ENCODE data around the gene ARPC4. TPM values are rescaled to one million over a fixed set of nuclear protein-coding genes. Genes with fewer than 3 reads are reported as not detected.

ARPC4 gene
- total RNA-seq, 3 donors from 2014 or later (not counting 1 experiment from before 2014, with no cell fraction given): 282 to 288 (median 285) TPM

DNA sequence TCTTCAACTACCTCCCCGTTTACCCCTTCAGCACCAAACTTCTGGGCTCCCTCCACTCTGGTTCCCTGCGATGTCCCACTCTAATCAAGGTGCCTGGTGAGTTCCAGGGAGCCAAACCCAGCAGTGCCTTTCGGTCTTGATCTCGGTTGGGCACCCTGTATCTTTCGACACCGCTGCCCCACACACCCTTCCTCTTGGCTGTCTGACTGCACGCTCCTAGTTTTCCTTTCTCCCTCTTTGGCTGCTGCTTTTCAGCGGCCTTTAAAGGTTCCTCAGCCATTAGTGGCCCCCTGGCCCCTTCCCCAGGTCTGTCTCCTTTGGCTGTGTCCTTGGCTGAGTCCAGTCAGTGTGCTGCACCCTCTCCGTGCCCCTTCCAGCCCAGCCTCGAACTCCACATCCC lies 18.0 kb downstream of the ARPC4 start:
- peak overlapping the region; percentile 4 for H3K27ac ChIP-seq (ENCODE audit: low read length)
- 94% methylated on average over 10 of the region's 10 CpGs for WGBS (ENCODE audit: insufficient coverage)
- no peaks in the 10 kb centered on the region for H3K27me3 ChIP-seq (ENCODE audit: control insufficient read depth, insufficient read depth, low read length)
- intact Hi-C loops (cut with micrococcal nuclease): no loop called here
- peak overlapping the region; percentile 90 for H3K4me3 Mint-ChIP-seq
- peak overlapping the region; percentile 60 to 93 for H3K27ac Mint-ChIP-seq
- TF ChIP-seq CTCF (IDR thresholded peaks at IDR 0.05): no peak
- H3K27me3 Mint-ChIP-seq (ENCODE audit: low read depth in 2 of 2): no peaks in the 10 kb centered on the region
- H3K36me3 Mint-ChIP-seq: no peaks in the 10 kb centered on the region
- no peaks in the 10 kb centered on the region for H3K9me3 ChIP-seq (ENCODE audit: control insufficient read depth, insufficient read depth, low read length)
- no peaks in the 10 kb centered on the region for H3K9me3 Mint-ChIP-seq
- H3K4me1 ChIP-seq (ENCODE audit: control insufficient read depth, insufficient read depth, low read length): peaks cover 31% of the 10 kb centered on the region
- no peak for DNase-seq
- H3K36me3 ChIP-seq (ENCODE audit: control insufficient read depth, insufficient read depth, low read length): peaks cover 13% of the 10 kb centered on the region
- peaks cover 39 to 58% of the 10 kb centered on the region in 2 donors for H3K4me1 Mint-ChIP-seq
- no peak overlapping the region for H3K4me3 ChIP-seq (ENCODE audit: low read length)
- no peak for ATAC-seq

GRCh38 chr3:9812870-9813483 lies 20.1 kb downstream of the ARPC4 start:
- no peak for DNase-seq
- no peak for ATAC-seq
- Histone ChIP-seq H3K4me3 (ENCODE audit: low read length) (no peak overlapping the region), H3K27me3 (ENCODE audit: control insufficient read depth, insufficient read depth, low read length) (no peaks in the 10 kb centered on the region), H3K36me3 (ENCODE audit: control insufficient read depth, insufficient read depth, low read length) (no peaks in the 10 kb centered on the region), H3K27ac (ENCODE audit: low read length) (no peak overlapping the region), H3K4me1 (ENCODE audit: control insufficient read depth, insufficient read depth, low read length) (peaks cover 27% of the 10 kb centered on the region), H3K9me3 (ENCODE audit: control insufficient read depth, insufficient read depth, low read length) (no peaks in the 10 kb centered on the region)
- no peak overlapping the region for H3K4me3 Mint-ChIP-seq
- no peak overlapping the region for H3K27ac Mint-ChIP-seq
- H3K27me3 Mint-ChIP-seq (ENCODE audit: low read depth in 2 of 2): no peaks in the 10 kb centered on the region
- no peaks in the 10 kb centered on the region for H3K9me3 Mint-ChIP-seq
- no peaks in the 10 kb centered on the region for H3K36me3 Mint-ChIP-seq
- intact Hi-C loops (cut with micrococcal nuclease): no loop called here
- 98% methylated on average over 9 of the region's 9 CpGs for WGBS (ENCODE audit: insufficient coverage)
- peaks cover 33 to 38% of the 10 kb centered on the region in 2 donors for H3K4me1 Mint-ChIP-seq
- no peak for TF ChIP-seq CTCF (IDR thresholded peaks at IDR 0.05)

GRCh38 chr3:9815986-9816385 lies 23.1 kb downstream of the ARPC4 start:
- intact Hi-C loops (cut with micrococcal nuclease): no loop called here
- no peak overlapping the region for H3K27ac Mint-ChIP-seq
- H3K36me3 ChIP-seq (ENCODE audit: control insufficient read depth, insufficient read depth, low read length): peaks cover 6% of the 10 kb centered on the region
- no peaks in the 10 kb centered on the region for H3K27me3 Mint-ChIP-seq (ENCODE audit: low read depth in 2 of 2)
- ATAC-seq (no peak), DNase-seq (no peak)
- TF ChIP-seq CTCF (IDR thresholded peaks at IDR 0.05): no peak
- 91% methylated on average over 9 of the region's 9 CpGs for WGBS (ENCODE audit: insufficient coverage)
- H3K9me3 Mint-ChIP-seq: no peaks in the 10 kb centered on the region
- no peak overlapping the region for H3K27ac ChIP-seq (ENCODE audit: low read length)
- no peaks in the 10 kb centered on the region for H3K36me3 Mint-ChIP-seq
- no peaks in the 10 kb centered on the region for H3K9me3 ChIP-seq (ENCODE audit: control insufficient read depth, insufficient read depth, low read length)
- peaks cover 12% of the 10 kb centered on the region in 2 donors for H3K4me1 Mint-ChIP-seq
- H3K4me3 ChIP-seq (ENCODE audit: low read length): no peak overlapping the region
- H3K27me3 ChIP-seq (ENCODE audit: control insufficient read depth, insufficient read depth, low read length): no peaks in the 10 kb centered on the region
- peaks cover 1% of the 10 kb centered on the region for H3K4me1 ChIP-seq (ENCODE audit: control insufficient read depth, insufficient read depth, low read length)
- H3K4me3 Mint-ChIP-seq: no peak overlapping the region

DNA sequence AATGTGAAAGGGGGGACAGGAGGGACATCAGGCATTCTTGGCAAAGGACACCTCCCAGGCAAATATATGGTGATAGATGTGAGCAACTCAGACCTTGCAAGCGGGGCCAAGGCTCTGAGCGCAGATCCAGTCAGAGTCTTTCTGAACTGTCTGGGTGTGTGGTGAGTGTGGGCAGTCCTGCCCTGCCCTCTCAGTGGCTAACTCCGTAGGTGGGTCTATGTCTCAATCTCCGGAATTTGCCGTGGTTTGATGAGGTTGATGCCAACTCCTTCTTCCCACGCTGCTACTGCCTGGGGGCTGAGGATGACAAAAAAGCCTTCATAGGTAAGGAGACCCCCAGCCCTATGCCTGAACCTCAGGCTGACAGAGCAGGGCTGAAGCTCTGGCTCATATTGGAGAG lies 24.6 kb downstream of the ARPC4 start:
- H3K36me3 Mint-ChIP-seq: no peaks in the 10 kb centered on the region
- peaks cover 5% of the 10 kb centered on the region in 2 donors for H3K4me1 Mint-ChIP-seq
- no peaks in the 10 kb centered on the region for H3K9me3 Mint-ChIP-seq
- ATAC-seq (no peak), DNase-seq (no peak)
- no peak for TF ChIP-seq CTCF (IDR thresholded peaks at IDR 0.05)
- no peak overlapping the region for H3K4me3 ChIP-seq (ENCODE audit: low read length)
- no peaks in the 10 kb centered on the region for H3K27me3 Mint-ChIP-seq (ENCODE audit: low read depth in 2 of 2)
- no peak overlapping the region for H3K27ac ChIP-seq (ENCODE audit: low read length)
- no peak overlapping the region for H3K4me3 Mint-ChIP-seq
- no peak overlapping the region for H3K27ac Mint-ChIP-seq
- 91% methylated on average over 6 of the region's 6 CpGs for WGBS (ENCODE audit: insufficient coverage)
- no peaks in the 10 kb centered on the region for H3K4me1 ChIP-seq (ENCODE audit: control insufficient read depth, insufficient read depth, low read length)
- H3K36me3 ChIP-seq (ENCODE audit: control insufficient read depth, insufficient read depth, low read length): peaks cover 6% of the 10 kb centered on the region
- no peaks in the 10 kb centered on the region for H3K9me3 ChIP-seq (ENCODE audit: control insufficient read depth, insufficient read depth, low read length)
- intact Hi-C loops (cut with micrococcal nuclease): no loop called here
- no peaks in the 10 kb centered on the region for H3K27me3 ChIP-seq (ENCODE audit: control insufficient read depth, insufficient read depth, low read length)
